GM06990 (cell line): ENCODE data around the gene CARNS1.

ENCODE experiments used
- DNase-seq: peaks from one replicate; pipeline ENCODE4 v3.0.0-alpha.2; 2011; ENCODE audit not compliant: insufficient read length; ENCODE audit errors: extremely low read depth
- H3K27me3 ChIP-seq: replicated peaks from 2 replicates; pipeline ENCODE4 v1.6.0; 2011; ENCODE audit warnings: low read length; ENCODE audit not compliant: control insufficient read depth, insufficient read depth
- H3K36me3 ChIP-seq: 2 replicates; pipeline ENCODE4 v1.5.1; 2011; ENCODE audit warnings: low read length; ENCODE audit not compliant: control insufficient read depth, insufficient read depth
- H3K4me3 ChIP-seq: replicated peaks from 2 replicates; pipeline ENCODE4 v1.5.1; 2011; ENCODE audit warnings: low read depth, mild to moderate bottlenecking, control low read depth, low read length
- CTCF ChIP-seq: IDR thresholded peaks from 2 replicates; pipeline ENCODE4 v1.5.1; 2011; ENCODE audit warnings: low read length, control low read depth, mild to moderate bottlenecking, inconsistent platforms; ENCODE audit not compliant: insufficient read depth, poor library complexity, severe bottlenecking

The CARNS1 gene

DNA sequence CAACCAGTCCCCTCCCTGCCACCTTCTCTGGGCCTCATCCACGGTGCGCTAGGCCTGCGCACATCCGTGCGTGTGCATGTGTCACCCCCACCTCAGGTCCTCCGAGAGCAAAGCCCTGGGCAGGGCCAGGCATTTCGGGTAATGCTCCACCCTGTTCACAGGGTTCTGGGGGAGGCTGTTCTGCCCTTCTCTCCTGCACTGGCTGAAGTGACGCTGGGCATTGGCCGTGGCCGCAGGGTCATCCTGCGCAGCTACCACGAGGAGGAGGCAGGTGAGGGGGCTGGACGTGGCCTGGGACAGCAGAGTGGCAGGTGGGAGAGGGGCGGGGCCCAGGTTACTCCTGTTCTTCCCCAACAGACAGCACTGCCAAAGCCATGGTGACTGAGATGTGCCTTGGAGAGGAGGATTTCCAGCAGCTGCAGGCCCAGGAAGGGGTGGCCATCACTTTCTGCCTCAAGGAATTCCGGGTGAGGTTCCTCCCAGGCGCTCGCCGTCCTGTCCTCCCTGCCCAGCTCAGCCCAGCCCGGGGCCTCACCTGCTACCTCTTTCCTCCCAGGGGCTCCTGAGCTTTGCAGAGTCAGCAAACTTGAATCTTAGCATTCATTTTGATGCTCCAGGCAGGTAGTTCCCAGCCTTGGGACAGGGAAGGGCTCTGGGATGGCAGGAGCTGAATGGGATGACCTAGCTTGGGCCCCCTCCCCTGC, 19.8 kb upstream of the CARNS1 start:
- H3K36me3 ChIP-seq = peaks cover 36% of the 10 kb centered on the region
- H3K4me3 ChIP-seq = no peak overlapping the region
- no peak for DNase-seq
- no peaks in the 10 kb centered on the region for H3K27me3 ChIP-seq
- no peak for TF ChIP-seq CTCF

GRCh38 chr11:67396259-67396581, 19.3 kb upstream of the CARNS1 start:
- Histone ChIP-seq H3K36me3 (peaks cover 36% of the 10 kb centered on the region), H3K27me3 (no peaks in the 10 kb centered on the region), H3K4me3 (no peak overlapping the region)
- no peak for TF ChIP-seq CTCF
- DNase-seq = no peak

DNA sequence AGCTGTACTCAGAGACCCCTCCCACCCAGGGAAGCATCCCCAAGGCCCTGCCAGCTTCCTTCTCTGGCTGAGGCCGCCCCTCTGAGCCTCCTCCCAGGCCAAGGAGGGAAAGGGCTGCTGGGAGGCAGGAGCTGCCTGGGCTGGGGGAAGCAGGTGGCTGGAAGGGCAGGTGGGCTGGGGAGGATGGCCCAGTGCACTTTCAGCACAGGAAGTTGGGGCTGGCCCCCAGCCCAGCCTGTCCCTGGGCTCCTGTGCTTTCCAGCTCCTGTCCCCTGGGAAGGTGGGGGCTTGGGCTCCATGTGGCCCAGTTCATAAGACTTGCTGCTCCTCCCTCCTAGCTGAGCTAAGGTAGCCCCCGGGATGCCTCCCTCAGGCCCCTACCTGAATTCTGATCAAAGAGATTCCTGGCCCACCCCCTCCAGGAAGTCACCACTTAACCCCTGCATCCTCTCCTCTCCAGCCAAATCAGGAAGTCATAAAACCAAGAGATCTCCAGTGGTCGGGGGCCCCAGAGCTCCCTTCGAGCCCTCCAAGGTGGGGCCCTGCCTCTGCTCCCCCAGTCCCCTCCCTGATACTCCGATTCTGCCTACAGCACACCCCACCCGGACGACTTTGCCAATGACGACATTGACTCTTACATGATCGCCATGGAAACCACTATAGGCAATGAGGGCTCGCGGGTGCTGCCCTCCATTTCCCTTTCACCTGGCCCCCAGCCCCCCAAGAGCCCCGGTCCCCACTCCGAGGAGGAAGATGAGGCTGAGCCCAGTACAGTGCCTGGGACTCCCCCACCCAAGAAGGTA, 18.7 kb upstream of the CARNS1 start:
- no peaks in the 10 kb centered on the region for H3K27me3 ChIP-seq
- peaks cover 36% of the 10 kb centered on the region for H3K36me3 ChIP-seq
- no peak for DNase-seq
- no peak for TF ChIP-seq CTCF
- no peak overlapping the region for H3K4me3 ChIP-seq

GRCh38 chr11:67397536-67397935, 17.9 kb upstream of the CARNS1 start:
- Histone ChIP-seq H3K27me3 (no peaks in the 10 kb centered on the region), H3K4me3 (no peak overlapping the region), H3K36me3 (peaks cover 36% of the 10 kb centered on the region)
- DNase-seq = no peak
- no peak for TF ChIP-seq CTCF

DNA sequence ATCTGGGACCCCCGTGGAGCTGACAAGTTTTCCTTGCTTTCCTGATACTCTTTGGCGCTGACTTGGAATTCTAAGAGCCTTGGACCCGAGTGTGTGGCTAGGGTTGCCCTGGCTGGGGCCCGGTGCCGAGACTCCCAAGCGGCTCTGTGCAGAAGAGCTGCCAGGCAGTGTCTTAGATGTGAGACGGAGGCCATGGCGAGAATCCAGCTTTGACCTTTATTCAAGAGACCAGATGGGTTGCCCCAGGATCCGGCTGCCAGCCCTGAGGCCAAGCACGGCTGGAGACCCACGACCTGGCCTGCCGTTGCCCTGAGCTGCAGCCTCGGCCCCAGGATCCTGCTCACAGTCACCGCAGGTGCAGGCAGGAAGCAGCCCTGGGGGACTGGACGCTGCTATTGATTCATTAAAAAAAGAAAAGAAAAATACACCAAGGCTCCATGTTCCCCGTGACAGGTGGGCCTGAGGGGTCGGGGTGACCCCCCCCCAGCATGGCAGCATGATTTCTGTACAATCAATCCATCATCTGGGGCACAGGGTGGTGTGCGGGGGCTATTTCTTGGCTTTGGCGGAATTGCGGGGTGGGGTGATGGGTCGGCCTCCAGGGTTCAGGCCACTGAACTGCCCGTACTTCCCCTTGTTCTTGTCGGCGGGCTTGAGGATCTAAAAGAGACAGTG, 17.4 kb upstream of the CARNS1 start:
- no peaks in the 10 kb centered on the region for H3K27me3 ChIP-seq
- no peak for DNase-seq
- no peak overlapping the region for H3K4me3 ChIP-seq
- TF ChIP-seq CTCF = no peak
- H3K36me3 ChIP-seq = peaks cover 36% of the 10 kb centered on the region
